NCI-H1105 treated with DMSO at 0.1 percent for 48 hours (cell line): Measurements from ENCODE around the gene PATL1.
A peak's percentile ranks its signal among the peaks of the same experiment; 100 is the strongest.
"Not testable (repeated sequence)": the region's sequence is repeated elsewhere in the genome, so short reads cannot be mapped to it uniquely, and the experiment has no call there.

Source experiments
- DNase-seq: peaks from one replicate; lab custom pipeline; 2025; lab: John Stamatoyannopoulos, UW

Gene PATL1

GRCh38 chr11:59674291-59674690 lies 5.5 kb upstream of the PATL1 start:
- DNase-seq: no peak

- no peak for DNase-seq
Observed at GRCh38 chr11:59673291-59673690, 4.5 kb upstream of the PATL1 start.

- no peak for DNase-seq
Observed at GRCh38 chr11:59671471-59671870, 2.6 kb upstream of the PATL1 start.

DNA sequence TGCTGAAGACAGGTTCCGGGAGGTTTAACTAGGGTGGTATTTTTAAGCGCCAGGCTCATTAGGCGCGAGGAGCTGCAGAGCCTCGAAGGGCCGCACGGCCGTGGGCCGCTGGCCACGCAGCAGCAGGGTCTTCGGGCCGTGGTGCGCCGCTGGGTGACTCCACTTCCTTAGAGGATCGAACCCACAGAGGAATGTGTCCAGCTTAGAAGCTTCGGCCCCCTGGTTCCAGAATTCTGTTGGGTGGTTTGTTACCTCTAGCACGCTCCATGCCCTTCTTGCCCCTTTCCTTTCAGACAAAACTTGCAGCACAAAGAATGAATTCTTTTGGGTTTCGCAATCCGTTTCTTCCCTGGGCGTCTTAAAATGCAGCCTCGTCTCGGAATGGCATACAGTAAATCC lies 773 bp upstream of the PATL1 start:
- DNase-seq: no peak

DNA sequence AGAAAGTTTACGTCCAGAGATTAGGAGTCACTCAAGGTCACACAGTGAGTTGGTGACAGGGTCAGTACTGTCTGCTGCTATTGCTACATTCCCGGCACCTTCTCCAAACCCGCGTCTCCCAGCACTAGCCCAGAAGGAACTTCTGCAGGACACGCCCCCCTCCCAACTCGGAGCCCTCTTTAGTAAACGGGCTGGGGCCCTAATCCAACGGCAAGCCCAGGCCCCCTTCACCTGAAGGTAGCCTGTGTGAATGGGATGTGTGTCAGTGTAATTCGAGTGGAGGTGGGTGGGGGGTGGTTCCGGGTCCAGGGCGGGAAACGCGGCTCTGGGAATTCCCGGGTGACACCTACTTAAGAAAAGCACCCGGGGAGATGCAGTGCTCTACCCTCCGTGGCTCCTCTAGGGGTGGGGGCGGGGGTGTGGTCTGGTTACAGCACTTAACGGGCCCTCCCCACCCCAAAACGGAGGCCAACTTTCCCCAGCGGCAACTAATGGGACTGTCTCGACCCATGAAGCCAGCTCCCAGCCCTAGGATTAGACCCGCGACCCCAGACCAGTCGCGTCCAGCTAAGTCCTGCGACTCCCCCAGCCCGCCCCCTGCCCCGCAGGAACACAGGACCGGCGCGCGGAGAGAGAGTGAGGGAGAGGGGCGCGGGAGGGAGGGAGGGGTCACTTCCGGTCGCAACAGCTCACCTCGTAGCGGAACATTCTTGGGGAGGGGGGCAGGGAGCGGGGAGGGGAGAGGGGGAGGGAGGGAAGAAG lies 468 bp downstream of the PATL1 start:
- DNase-seq: peak; percentile 33

- no peak for DNase-seq
Observed at GRCh38 chr11:59667812-59668187, 1.0 kb downstream of the PATL1 start.

DNA sequence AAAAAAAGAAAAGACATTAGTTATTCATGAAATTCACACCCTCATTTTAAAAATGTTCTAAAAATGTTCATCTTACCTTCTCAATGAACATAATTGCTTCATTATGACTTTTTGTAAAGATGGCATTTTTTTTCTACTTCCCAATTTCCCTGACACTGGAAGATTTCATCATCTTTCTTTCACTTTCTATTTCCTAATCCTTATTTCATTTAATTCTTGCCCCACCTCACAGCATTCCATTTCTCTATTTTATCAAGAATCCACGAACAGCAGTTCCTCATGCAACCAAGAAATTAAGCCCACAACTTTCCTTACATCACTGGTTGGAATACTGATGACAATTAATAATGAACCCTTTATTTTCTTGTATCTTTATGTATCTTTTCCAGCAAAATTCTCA lies 1.9 kb downstream of the PATL1 start:
- no peak for DNase-seq

DNA sequence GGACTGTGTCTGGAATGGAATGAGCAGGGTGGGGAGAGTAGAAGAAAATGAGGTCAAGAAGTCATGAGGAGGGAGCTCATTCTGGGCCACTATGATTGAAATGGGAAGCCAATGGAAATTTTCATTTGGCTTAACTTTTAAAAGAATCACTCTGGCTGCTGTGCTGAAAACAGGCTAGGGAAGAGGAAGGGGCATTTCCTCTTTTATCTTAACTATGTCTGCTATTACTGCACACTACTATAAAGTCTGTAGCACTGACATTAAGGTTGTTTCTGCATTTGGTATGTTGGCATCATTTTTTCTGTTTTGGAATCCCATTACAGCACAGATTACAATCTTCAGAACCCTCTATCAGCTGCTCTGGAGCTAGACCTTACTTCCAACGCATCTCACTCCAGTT lies 8.2 kb downstream of the PATL1 start:
- DNase-seq: no peak

DNA sequence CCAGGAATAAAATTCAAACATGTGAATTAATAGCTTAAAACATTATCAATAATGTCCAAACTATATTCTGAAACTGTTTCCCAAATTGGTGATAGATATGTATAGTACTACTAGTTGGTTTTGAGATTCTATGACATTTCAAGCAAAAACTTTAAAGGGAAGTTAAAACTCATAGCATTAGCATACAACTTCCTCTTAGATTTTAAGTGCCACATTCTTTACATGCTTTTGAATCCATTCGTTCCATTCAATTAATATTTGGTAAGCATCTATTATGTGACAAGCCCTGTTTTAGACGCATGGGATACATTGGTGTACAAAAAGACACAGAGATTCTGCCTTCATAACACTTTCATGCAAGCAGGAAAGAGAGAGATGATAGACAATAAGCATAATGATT lies 8.9 kb downstream of the PATL1 start:
- DNase-seq: no peak

- DNase-seq: no peak
Observed at GRCh38 chr11:59658036-59658435, 10.8 kb downstream of the PATL1 start.

- no peak for DNase-seq
Observed at GRCh38 chr11:59654893-59655292, 13.9 kb downstream of the PATL1 start.

GRCh38 chr11:59647245-59647980 lies 21.4 kb downstream of the PATL1 start:
- DNase-seq: no peak

GRCh38 chr11:59644528-59644927 lies 24.3 kb downstream of the PATL1 start:
- DNase-seq: no peak

- DNase-seq: no peak
Observed at GRCh38 chr11:59643390-59643789, 25.4 kb downstream of the PATL1 start.

GRCh38 chr11:59641156-59641555 lies 27.7 kb downstream of the PATL1 start:
- DNase-seq: no peak

DNA sequence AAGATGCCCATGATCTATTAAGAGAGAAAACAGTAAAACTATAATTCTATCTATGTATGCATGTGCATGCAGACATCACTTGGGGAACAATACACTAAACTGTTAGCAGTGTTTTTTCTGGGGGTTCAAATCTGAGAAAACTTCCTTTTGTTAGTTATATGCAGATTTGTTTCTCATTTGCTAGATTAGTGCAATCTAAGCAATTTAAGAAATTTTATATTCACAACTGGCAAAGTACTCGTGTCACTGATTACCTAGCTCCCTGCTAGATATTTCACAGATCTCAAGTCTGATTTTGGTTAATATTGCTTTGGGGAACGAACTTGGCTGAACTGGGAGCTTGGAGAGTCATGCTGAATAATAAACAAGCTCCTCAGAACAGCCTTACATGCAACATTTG lies 38.3 kb downstream of the PATL1 start:
- no peak for DNase-seq

- DNase-seq: no peak
Observed at GRCh38 chr11:59629996-59630395, 38.8 kb downstream of the PATL1 start.

GRCh38 chr11:59626969-59627368 lies 41.9 kb downstream of the PATL1 start:
- not testable (repeated sequence) for DNase-seq

DNA sequence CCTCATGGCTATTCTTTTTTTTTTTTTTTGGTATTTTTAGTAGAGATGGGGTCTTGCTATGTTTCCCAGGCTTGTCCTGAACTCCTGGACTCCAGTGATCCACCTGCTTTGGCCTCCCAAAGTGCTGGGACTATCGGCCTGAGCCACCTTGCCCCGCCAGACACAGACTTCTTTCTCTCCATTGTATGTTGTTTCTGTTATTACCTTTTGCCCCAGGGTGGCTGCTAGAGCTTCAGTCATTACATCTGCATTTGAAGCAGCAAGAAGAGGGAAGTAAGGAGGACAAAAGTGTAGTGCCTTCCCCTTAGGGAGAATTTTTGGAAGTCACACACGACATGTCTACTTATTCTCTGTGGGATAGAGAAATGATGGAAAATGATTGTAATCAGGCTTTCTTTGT lies 43.1 kb downstream of the PATL1 start:
- no peak for DNase-seq

DNA sequence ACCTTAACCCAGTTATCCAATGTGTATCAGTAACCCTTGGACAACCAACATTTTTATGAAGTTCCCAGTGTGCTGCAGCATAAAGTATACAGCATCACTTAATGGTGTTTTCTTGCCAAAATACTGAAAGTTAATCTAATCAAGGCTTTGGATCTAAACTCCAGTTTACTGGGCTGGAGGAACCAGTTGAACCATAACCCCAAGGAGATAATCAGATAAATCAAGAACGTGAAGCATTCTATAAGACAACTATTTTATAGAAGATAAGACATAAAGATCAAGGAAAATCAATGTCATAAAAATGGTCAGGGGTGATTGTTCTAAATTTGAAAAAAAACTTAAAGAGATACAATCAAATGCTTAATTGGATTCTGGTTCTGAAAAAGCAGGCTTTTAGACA lies 51.0 kb downstream of the PATL1 start:
- no peak for DNase-seq

DNA sequence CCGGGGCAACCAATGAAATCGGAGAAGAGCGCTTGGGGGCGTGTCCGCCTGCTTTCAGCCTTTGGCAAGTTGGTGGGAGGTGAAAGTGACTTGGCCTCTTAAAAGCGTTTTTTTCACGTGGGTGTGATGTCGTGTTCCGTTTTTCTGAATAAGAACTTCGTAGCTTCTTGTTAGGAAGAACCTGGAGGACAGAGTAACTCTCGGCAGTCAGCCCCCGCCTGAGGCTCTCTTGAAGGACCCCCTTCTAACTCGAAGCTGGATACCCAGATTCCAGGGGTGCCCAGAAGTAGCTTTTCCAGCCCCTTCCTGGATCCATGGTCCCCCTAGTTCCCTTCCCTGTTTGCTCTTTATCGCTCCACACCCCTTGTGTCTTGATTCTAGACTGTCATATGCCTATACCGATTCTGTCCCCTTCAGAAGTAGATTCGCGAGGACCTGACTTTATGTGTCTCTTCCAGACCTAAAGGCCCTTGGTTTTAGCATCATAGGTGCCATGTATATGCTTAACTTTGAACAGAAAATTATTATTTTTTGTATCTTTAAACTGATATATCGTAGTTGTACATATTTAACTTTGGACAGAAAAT lies 52.3 kb downstream of the PATL1 start:
- no peak for DNase-seq

- peak; percentile 100 for DNase-seq
Observed at GRCh38 chr11:59615637-59616395, 53.0 kb downstream of the PATL1 start, which contains the start of gene OSBP. Gene OSBP, minus strand, starts transcription at chr11:59615774. Its CDS starts 110 bp downstream, at chr11:59615664.
